Endodermal cell (in vitro differentiated cells): ENCODE measurements around the gene RBM28. TPM values are rescaled to one million over a fixed set of nuclear protein-coding genes. Genes with fewer than 3 reads are reported as not detected.

Source experiments
- DNase-seq: peaks from one replicate; pipeline ENCODE4 v3.0.0-alpha.2; 2017
- H3K27ac ChIP-seq: 2 replicates; pipeline ENCODE4 v1.5.1; 2013; ENCODE audit warnings: mild to moderate bottlenecking, low read depth, low read length, moderate library complexity
- H3K27me3 ChIP-seq: 2 replicates; pipeline ENCODE4 v1.6.1; 2013; ENCODE audit warnings: mild to moderate bottlenecking, low read length, moderate library complexity; ENCODE audit not compliant: insufficient read depth, control insufficient read depth, poor library complexity, severe bottlenecking
- H3K36me3 ChIP-seq: 2 replicates; pipeline ENCODE4 v1.7.0; 2013; ENCODE audit warnings: mild to moderate bottlenecking, low read length, moderate library complexity; ENCODE audit not compliant: control insufficient read depth, insufficient read depth
- H3K4me1 ChIP-seq: one replicate; pipeline ENCODE4 v1.7.0; 2013; ENCODE audit warnings: low read length; ENCODE audit not compliant: control insufficient read depth, insufficient read depth
- H3K4me3 ChIP-seq: 2 replicates; pipeline ENCODE4 v1.5.1; 2013; ENCODE audit warnings: mild to moderate bottlenecking, low read length, moderate library complexity
- H3K9ac ChIP-seq: 2 replicates; pipeline ENCODE4 v1.6.1; 2013; ENCODE audit warnings: mild to moderate bottlenecking, low read length, moderate library complexity; ENCODE audit not compliant: poor library complexity, severe bottlenecking; ENCODE audit errors: extremely low read depth
- H3K9me3 ChIP-seq: 2 replicates; pipeline ENCODE4 v1.6.1; 2013; ENCODE audit warnings: mild to moderate bottlenecking, low read length, moderate library complexity; ENCODE audit not compliant: control insufficient read depth
- H3K27ac Mint-ChIP-seq: 2 replicates; pipeline ENCODE4 v1.8.0; 2020; ENCODE audit warnings: mixed read lengths
- H3K27me3 Mint-ChIP-seq: 2 replicates; pipeline ENCODE4 v1.8.0; 2021; ENCODE audit warnings: mild to moderate bottlenecking, mixed read lengths; ENCODE audit not compliant: insufficient read depth
- H3K36me3 Mint-ChIP-seq: 2 replicates; pipeline ENCODE4 v1.8.0; 2020; ENCODE audit warnings: low read depth, mixed read lengths
- H3K4me1 Mint-ChIP-seq: 2 replicates; pipeline ENCODE4 v1.8.0; 2020; ENCODE audit warnings: mixed read lengths
- H3K4me3 Mint-ChIP-seq: 2 replicates; pipeline ENCODE4 v1.8.0; 2020; ENCODE audit warnings: mild to moderate bottlenecking, moderate library complexity, mixed read lengths
- H3K9me3 Mint-ChIP-seq: 2 replicates; pipeline ENCODE4 v1.8.0; 2020; ENCODE audit warnings: mild to moderate bottlenecking, mixed read lengths
- WGBS, 2 experiments: methylation state at CpG; one replicate each; pipeline versions ENCODE4 v1.1.5 to v1.1.7; 2013; ENCODE audit warnings: missing lambda C conversion rate in 2 of 2, mixed read lengths in 1 of 2; ENCODE audit not compliant: insufficient coverage in 1 of 2, insufficient read length in 1 of 2; 5-methylcytosine and 5-hydroxymethylcytosine counted together
- total RNA-seq, 2 donors: library from RNA; stranded (reverse); fragmentation: NEBNext Ultra II Directional in 1 of 2; extraction: Animal tissue kit (Norgen Biotek cat#: 25700) in 1 of 2; gene quantifications; 2 replicates in 1 of 2; 3 replicates in 1 of 2; pipeline ENCODE4 v1.2.1, GENCODE V29; 2021
- TF ChIP-seq, protein P1 (sequence below): fragments of 200-600 bp; sonication (generic); conservative IDR thresholded peaks from 2 replicates; pipeline ENCODE4 v1.5.0; 2021; ENCODE audit warnings: antibody characterized with exemption, mild to moderate bottlenecking

RBM28 gene
- total RNA-seq, 2 donors from 2014 or later = 60.1 to 60.9 TPM

DNA sequence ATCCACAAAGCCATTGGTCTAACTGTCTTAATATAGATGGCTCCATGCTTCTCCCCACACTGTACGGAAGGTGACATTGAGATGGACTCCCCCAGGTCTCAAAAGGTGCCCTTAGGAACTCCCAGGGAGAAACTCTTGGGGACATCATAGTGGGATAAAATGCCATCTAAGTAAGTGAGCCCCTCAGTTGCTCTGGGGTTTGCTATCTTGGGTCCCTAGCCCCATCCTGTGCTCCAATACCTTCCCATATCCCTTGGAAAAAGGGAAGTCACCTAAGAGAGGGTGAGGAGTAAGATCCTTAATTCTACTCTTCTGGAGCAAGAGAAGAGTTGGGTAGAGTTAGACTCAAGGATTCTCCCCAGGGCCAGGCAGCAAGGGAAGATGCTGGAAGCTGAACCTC lies 9.9 kb upstream of the RBM28 start:
- Mint-ChIP-seq H3K4me3 (no peak overlapping the region), H3K4me1 (no peaks in the 10 kb centered on the region), H3K9me3 (no peaks in the 10 kb centered on the region), H3K27ac (no peak overlapping the region), H3K36me3 (no peaks in the 10 kb centered on the region), H3K27me3 (peaks cover 91% of the 10 kb centered on the region)
- no peak overlapping the region for H3K27ac ChIP-seq
- H3K4me3 ChIP-seq = no peak overlapping the region
- no peak for DNase-seq
- 86 to 92% methylated on average over 1 of the region's 1 CpG for WGBS, 2 experiments
- no peaks in the 10 kb centered on the region for H3K4me1 ChIP-seq
- no peaks in the 10 kb centered on the region for H3K36me3 ChIP-seq
- TF ChIP-seq, protein P1, sequence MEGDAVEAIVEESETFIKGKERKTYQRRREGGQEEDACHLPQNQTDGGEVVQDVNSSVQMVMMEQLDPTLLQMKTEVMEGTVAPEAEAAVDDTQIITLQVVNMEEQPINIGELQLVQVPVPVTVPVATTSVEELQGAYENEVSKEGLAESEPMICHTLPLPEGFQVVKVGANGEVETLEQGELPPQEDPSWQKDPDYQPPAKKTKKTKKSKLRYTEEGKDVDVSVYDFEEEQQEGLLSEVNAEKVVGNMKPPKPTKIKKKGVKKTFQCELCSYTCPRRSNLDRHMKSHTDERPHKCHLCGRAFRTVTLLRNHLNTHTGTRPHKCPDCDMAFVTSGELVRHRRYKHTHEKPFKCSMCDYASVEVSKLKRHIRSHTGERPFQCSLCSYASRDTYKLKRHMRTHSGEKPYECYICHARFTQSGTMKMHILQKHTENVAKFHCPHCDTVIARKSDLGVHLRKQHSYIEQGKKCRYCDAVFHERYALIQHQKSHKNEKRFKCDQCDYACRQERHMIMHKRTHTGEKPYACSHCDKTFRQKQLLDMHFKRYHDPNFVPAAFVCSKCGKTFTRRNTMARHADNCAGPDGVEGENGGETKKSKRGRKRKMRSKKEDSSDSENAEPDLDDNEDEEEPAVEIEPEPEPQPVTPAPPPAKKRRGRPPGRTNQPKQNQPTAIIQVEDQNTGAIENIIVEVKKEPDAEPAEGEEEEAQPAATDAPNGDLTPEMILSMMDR = no peak
- peaks cover 92% of the 10 kb centered on the region for H3K27me3 ChIP-seq
- H3K9me3 ChIP-seq = no peaks in the 10 kb centered on the region
- H3K9ac ChIP-seq = no peak overlapping the region

DNA sequence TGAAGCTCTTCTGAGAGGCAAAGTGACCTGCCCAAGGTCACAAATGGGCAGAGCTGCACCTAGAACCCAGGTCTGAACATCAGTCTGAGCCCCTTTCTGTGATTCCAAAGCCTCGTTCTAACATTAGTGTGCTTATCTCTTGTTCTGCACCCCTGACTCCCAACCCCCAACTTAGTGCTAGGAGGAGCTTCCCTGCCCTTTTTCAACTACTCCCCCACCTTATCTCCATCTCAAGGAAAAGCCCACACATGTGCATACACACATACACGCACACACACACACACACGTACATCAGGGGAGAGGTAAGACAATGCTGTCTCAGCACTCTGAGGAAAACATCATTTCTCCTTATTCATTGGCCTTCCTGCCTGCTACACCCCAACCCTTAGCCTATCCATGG lies 9.5 kb upstream of the RBM28 start:
- H3K27me3 Mint-ChIP-seq = peaks cover 91% of the 10 kb centered on the region
- WGBS, 2 experiments = 88 to 90% methylated on average over 3 of the region's 3 CpGs

DNA sequence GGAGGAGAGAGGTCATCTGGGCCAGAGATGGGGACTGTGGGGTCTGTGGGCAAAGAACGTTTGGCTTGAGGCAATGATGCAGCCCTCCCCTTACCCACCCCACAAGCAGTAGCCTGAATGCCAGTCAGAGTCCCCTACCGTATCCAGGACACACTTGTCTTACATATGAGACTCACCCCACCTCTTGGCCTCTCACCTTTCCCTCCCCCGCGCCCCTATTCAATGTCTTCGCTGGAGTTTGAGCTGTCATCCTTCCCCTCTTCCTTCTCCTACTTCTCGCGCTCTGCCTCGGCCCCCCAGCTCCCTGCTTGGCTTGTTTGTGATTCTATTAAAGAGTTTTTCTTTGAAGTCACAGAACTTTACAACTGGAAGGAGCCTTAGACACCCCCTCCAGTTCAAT lies 8.9 kb upstream of the RBM28 start:
- Histone ChIP-seq H3K9ac (no peak overlapping the region), H3K9me3 (no peaks in the 10 kb centered on the region), H3K27ac (no peak overlapping the region), H3K4me3 (no peak overlapping the region), H3K4me1 (no peaks in the 10 kb centered on the region), H3K36me3 (no peaks in the 10 kb centered on the region), H3K27me3 (peaks cover 92% of the 10 kb centered on the region)
- peaks cover 91% of the 10 kb centered on the region for H3K27me3 Mint-ChIP-seq
- H3K9me3 Mint-ChIP-seq = no peaks in the 10 kb centered on the region
- no peak for DNase-seq
- TF ChIP-seq, protein P1 = no peak
- H3K27ac Mint-ChIP-seq = no peak overlapping the region
- H3K36me3 Mint-ChIP-seq = no peaks in the 10 kb centered on the region
- 62 to 69% methylated on average over 6 to 8 of the region's 8 CpGs for WGBS, 2 experiments
- no peaks in the 10 kb centered on the region for H3K4me1 Mint-ChIP-seq
- H3K4me3 Mint-ChIP-seq = no peak overlapping the region

More for the DNA sequence above, 9.5 kb upstream of the RBM28 start:
- Histone ChIP-seq H3K9ac (no peak overlapping the region), H3K9me3 (no peaks in the 10 kb centered on the region), H3K4me3 (no peak overlapping the region), H3K4me1 (no peaks in the 10 kb centered on the region), H3K36me3 (no peaks in the 10 kb centered on the region), H3K27ac (no peak overlapping the region), H3K27me3 (peaks cover 92% of the 10 kb centered on the region)
- DNase-seq = no peak
- TF ChIP-seq, protein P1 = no peak
- Mint-ChIP-seq H3K9me3 (no peaks in the 10 kb centered on the region), H3K36me3 (no peaks in the 10 kb centered on the region), H3K4me3 (no peak overlapping the region), H3K4me1 (no peaks in the 10 kb centered on the region), H3K27ac (no peak overlapping the region)
